Activated naive CD4-positive, alpha-beta T cell treated with anti-CD3 and anti-CD28 coated beads, Interleukin-2, amount 50 U/mL, for 16 hours (primary cell): ENCODE measurements around the gene SOX21.

Source experiments
- DNase-seq: peaks from one replicate; pipeline ENCODE4 v3.0.0-alpha.2; 2020

SOX21 gene

DNA sequence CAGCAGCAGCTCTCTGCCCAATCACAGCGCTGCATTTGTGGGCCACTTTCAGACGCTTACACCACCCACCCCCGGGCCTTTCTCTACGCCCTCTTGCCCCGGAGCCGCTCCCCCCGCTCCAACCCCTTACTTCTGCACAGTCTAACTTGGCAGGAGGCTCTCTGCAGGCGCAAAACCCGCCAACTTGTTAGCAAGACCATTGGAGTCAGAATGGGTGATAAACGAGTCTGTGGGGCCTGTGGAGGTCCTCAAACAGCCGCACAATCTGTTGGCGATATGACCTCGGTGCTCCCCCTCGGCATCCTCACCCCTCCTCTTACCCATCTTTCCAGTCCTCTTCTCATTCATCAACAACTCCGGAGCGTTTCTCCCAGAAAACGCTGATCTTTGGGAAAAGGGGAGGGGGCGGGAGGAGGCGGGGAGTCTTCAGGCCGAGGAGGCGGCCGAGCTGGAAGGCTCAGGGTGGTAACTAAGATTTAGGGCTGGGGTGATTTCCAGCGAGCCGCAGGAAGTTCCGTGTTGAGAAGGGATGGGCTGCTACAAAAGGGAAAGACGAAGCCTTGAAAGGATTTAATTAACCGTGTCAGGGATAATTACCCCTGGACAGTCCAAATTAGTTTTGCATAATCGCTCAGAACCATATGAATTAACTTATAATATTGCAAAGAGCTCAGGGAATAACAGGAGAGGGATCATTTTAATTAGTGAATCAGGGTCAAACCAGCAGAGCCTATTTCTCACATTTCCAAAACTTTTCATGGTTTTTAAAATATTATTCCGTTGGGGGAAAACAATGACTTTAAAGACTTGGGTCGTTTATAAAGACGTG lies 4.1 kb downstream of the SOX21 start:
- DNase-seq = no peak

DNA sequence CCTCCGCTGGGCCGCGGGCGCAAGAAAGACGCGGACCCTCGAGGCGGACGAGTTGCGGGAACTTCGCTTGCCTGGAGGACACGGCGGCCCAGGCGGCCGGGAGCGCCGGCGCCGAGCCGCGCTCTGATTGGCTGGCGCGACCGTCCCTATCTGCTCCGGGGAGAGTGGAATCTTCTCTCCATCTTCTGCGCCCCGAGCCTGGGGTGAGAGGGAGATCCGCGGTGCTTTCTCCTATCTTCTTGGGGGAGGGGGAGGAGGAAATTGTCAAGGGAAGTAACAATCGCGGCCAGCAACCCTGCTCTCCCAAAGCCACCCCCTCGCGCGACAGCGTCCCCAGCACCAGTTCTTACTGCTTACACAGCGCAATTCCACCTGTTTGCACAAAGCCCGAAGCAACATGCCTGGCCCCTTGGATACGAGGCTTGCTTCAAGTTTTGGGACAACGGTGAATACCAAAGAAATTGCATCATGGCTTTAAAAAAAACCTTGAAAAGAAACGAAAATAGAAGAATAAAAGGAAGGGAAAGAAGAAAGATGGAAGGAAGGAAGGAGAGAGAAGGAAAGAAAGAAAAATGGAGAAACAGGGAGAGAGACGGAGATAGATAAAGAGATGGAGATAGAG lies 4.8 kb downstream of the SOX21 start:
- DNase-seq = no peak

DNA sequence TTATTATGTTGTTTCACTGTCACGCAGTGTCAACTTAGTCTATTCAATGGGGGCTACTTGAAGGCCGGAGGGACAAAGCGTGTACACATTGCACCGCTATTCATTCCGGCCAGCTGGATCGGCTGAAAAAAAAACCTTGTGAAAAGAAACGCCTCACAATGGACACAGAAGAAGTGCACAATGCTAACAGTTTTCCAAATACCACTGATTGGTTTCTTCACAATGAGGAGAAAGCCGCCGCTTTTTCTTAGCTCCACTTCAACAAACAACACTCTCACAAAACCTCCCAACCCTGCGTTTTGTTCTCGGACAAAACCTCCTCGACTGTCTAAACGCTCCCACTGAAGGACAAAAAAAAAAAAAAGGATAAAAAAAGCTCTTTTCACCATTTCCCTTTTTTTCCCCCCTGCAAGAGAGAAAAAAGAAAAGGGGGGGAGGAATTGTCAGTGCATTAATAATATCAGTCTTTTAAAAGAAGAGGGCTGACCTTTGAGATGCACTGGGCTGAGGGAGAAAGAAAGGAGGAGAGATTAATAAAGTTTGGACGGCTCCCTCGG lies 5.4 kb downstream of the SOX21 start:
- DNase-seq = no peak

DNA sequence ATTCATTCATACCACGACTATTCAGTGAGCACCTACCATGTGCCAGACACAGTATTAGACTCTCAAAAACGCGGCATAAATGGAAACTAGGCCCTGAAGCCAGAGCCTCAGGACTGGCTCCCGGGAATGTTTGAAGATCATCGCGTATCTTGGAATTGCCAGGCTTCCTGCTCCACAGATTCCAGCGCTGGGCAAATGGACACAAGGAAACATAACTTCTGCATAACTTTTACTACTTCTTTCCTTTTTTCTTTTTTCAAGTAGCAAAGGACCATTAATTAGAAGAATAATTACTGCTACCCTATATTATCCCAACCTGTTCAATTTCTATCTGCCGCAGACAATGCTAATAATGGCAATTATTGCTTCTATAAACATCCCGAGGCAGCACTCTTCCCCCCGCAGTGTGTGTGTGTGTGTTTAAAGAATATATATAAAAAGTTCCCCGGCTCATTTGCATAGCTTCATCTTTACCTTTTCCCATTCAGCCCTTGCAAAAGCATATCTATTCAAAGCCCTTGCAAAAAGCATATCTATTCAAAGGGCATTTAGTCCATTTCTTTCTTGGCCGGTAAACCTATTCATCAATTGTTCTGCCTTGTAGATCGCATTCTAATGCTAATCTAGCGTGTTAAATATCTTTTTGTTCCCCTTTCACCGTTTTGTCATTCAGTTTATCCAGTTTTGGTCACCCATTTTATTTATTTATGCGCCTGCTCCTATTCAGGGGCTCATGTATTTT lies 6.1 kb downstream of the SOX21 start:
- DNase-seq = no peak

DNA sequence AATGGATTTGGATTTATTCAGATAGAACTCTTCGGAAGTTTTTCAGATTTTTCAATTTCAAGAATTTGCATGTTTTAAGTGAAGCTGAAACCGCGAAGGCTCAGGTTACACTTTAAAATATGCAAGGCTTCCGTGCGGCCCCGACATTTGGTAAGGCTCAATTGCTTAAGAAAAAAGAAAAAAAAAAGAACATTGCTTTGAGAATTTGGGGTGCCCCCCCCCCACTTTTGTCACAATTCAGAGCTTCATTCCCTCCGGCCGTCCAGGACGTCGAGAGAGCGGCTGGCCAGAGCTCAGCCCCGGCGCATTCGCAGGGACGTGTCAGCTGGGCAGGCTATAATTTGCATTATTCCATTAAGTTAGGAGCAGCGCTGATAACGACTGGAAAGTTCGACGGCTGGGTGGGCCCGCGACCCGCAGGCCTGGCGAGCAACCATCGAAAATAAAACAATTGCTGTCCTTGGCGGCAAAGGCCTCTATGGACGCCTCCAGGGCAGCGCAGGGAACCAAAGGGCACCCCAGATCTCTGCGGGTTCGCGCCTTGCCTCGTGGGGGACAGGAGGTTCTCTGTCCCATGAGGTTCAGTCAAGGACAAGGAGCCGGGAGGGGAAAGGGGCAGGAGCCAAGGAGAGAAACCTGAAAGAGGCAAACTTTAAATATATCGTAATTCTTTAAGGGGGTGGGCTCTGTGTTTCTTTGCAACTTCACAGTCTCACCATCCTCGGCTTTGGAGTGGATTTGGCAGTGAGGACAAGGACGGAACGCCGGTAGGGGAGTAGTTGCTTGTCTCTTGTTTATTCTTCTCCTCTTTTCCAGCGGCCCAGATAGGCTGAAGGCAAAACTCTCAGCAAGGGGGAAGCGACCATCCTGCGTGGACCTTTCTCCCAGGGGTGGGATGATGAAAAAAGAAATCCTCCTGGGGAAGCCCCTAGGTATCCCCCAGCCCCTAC lies 7.0 kb downstream of the SOX21 start:
- no peak for DNase-seq

DNA sequence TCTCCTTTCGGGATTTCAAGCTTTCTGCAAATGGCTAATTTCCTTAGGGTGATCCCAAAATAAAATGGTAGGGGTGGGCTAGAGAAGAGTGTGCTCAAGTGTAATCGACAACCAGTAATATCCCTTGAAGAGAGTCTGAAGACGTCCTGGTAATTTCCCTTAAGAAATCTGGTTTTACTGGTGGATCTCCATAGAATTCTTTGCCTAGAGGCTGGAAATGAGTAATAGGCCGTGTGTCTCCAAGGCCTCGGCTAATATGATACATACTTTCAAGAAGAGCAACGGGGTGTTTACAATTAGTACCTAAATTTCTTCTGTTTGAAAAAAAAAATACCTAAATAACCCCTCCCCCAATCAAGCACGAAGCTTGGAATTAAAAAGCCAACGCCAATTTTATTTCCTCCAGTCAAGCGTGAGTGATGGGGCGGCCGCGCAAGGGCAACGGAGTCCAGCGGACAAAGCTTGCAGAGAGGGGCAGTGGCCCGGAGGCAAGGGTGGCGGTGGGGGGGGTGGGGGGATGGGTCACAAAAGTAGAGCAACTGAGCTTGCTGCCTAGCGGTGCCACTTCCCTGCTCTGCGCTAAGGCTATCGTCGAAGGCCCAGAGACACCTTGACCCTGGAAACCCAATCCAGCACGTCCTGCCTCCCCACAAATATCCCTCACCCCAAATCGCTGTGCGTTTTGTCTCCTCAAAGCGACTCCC lies 7.8 kb downstream of the SOX21 start:
- no peak for DNase-seq

DNA sequence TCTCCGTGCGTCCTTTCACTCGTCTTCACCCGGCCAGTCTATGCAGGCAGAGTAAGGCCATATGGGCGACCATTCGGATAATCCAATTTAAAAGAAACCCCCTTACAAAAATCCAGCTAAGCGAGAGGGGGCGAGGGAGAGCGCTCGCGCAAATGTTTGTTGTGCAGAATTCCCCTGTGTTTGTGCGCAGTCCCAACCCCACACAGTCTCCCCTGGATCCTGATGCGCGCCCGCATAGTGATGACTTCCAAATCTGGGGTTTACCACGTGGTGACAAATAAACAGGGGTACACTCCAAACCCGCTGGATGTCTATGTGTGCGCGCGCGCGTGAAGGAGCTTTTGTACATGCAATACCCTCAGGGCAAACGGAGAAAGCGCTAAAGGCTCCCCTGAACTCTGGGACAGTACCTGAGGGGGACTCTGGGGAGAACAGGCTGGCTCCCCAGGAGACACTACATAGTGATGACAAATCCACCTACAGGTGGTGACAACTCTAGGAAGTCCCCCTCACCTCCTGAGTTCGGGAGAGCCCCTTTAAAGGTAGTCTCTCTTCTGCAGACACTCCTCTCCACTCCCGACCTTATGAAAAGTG lies 8.5 kb downstream of the SOX21 start:
- DNase-seq = no peak

DNA sequence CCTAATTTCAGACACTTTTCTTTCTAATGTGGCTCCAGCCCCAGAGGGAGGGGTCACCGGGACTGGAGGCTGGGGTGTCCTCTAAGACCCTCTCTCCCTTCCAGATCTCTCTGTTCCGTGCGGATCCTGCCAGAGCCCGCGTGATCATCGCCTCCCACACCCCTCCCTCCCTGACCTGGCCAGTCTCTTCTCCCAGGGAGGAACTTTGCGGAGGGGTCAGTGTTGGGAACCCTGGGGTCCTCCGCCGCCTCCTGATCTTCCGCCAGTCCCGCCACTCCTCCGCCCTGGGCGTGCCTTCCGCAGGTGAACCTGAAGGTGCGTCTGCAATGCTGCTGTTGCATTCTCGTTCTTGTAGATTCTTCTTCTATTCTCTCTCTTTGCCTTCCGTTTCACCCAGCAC lies 9.1 kb downstream of the SOX21 start:
- no peak for DNase-seq

DNA sequence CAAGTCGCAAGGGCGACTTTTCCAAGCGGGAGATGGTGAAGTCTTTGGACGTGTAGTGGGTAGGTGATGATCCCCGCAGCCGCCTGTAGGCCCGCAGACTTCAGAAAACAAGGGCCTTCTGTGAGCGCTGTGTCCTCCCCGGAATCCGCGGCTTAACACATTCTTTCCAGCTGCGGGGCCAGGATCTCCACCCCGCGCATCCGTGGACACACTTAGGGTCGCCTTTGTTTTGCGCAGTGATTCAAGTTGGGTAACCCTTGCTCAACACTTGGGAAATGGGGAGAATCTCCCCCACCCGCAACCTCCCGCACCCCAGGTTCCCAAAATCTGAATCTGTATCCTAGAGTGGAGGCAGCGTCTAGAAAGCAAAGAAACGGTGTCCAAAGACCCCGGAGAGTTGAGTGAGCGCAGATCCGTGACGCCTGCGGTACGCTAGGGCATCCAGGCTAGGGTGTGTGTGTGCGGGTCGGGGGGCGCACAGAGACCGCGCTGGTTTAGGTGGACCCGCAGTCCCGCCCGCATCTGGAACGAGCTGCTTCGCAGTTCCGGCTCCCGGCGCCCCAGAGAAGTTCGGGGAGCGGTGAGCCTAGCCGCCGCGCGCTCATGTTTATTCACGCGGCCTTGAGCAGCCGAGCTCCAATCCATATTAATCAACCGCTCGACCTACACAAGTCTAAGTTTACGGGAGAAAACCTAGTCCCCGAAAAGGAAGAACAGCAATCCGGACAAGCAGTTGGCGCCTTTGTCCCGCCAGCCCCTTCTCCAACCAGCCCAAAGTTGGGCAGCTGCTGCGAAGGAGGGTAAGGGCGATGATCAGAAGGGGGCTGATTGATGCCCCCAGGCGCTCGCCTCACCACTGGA lies 9.9 kb downstream of the SOX21 start:
- DNase-seq = no peak

DNA sequence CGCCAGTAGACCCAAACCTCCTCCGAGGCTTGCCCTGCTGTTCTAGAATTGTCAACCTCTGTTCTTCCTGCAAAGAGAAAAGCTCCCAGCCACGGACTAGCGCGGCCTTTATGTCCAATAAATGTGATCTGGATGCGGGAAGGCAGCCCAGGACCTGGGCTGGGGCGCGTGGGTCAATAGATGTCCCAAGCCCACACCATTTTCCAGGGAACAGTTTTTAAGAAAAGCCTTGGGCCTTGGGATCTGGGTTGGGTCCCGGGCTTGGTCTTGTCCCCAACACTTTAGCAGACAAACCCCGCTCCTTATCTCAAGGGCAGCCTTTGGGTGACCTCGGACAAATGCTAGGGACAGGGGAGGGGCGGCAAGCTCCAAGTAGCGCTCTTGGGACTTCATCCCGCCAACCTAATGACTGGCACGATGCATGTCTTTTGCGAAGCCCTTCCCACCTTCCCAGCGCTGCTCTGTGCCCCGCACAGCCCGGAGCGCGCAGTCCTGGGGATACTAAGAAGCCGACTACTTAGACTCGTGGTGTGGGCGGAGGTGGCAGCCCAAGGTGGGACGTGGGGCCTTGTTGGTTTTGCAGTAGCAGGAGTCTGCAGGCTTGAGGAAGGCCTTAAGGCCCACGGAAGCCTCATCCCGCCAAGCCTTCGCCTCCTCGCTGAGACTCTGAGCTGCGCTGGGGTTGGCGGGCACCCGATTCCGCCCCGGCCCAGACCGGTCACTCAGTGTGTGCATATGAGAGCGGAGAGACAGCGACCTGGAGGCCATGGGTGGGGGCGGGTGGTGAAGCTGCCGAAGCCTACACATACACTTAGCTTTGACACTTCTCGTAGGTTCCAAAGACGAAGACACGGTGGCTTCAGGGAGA lies 10.8 kb downstream of the SOX21 start:
- no peak for DNase-seq

DNA sequence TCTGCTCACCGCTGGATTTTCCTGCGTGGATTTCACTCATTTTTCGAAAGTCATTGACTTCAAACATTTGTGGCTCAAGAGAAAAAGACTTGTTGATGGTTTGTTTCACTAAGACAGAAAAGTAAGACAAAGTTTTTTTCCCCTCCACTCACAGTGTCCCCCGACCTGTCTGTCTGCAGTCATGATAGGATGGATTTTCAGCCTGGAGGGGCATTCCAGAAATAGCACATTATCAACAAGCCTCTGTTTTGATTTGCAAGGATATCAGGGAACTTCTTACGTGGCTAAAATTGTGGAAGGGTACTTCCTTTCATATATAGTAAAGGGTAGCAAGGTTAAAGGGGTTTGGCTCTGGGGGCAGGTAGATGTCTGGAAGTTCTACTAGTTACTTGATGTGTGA lies 11.8 kb downstream of the SOX21 start:
- DNase-seq = no peak

DNA sequence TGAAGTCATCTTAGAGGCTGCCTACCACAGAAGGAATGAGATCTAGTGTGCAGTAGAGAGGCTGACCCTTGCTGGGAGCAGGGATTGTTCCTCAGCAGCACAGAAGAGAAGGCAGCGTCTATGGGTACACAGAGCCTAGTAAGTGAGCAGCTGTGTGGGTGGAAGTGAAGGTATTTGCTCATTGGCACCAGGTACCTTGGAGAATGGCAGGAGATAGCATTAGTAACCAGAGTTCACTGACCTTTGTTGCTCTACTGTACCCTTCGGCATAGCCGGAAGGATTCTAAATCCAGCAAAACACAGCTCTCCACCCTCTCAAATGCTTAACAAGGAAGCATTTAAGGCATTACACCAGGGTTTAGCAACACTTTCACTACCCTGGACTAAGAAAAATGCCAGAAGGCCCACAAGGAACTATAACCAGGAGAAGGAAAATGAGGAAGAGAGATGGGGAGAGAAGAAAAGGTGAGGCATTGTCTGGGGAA lies 12.3 kb downstream of the SOX21 start:
- DNase-seq = no peak

DNA sequence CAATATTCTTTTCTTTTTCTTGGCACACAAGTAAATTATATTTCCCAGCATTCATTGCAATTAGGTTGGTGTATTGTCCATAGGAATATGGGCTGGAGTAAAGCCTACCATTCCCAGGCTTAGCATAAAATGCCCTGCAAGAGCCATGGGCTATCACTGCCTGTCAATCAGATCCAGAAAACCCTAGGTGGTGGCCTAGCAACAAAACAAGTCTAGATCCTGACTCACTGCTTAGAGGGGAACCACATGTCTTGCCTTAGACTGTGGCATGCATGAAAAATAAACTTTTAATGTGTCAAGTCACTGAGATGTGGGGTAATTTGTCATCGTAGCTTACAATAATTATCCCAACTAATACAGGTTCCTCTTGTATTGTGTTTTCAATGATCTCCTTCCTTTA lies 16.2 kb downstream of the SOX21 start:
- DNase-seq = no peak

DNA sequence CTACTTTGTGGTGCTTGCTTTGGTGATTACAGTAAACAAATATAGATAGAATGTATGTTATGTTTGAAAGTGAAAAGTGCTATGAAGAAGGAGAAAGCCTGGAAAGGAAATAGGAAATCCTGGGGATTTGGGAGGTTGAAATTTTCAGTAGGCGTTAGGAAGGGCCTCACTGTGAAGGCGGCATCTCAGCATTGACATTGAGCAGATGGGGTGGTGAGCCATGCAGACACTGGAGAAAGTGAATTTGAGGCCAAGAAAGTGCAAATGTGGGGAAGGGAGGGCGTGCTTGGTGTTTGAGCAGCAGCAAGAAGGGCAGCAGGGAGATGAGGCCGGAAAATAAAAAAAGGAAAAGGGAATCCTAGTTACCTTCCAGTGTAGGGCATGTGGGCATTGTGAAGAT lies 20.3 kb downstream of the SOX21 start:
- no peak for DNase-seq

DNA sequence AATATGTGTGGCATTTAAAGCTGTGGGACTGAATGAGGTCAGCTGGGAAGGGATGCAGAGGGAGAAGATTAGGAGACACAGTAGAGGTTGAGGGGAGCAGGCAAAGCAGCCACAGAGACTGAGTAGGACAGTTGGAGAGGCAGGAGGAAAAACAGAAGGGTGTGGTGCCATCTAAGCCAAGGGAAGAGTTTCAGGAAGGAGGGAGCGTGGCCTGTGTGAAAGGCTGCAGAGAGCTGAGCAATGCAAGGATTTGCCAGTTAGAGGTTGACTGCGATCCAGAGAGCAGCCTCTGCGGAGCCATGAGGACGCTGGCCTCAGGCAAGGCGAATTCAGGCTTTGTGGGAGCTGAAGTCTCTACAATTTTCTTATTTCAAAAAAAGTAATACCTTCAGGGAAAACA lies 28.9 kb downstream of the SOX21 start:
- no peak for DNase-seq

DNA sequence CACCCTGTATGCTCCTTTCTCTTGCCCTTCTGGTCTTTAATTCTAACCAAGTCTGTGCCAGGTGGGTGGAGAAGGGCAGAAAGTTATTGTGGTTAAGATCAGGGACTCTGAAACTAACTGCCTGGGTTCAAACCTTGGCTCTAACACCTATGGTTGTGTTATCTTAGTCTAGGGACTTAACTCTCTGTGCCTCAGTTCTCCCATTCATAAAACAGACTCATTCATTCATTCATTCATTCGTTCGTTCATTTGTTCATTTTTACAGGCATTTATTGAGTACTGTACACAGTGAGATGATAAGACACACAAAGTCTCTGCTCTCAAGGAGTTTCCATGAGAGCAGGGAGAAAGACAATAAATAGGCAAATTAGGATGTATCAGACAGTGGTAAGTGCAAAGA lies 30.1 kb downstream of the SOX21 start:
- DNase-seq = no peak

DNA sequence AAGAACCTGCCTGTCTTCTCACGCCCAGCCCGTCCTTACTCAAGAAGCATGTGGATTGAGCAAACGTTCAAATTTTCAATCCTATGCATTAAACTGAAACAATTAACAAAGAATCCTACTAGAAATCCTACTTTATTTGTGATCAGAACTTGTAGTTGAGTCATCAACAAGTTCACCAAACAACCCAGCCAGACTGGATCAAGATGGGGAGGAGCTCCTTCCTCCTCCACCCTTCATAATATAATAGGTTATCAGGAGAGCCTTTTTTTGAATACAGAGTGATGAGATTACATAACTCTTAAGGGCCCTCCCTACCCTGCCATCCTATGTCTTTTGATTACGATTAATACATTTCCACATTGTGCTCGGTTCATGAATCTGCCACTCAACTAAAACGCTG lies 32.7 kb downstream of the SOX21 start:
- no peak for DNase-seq

DNA sequence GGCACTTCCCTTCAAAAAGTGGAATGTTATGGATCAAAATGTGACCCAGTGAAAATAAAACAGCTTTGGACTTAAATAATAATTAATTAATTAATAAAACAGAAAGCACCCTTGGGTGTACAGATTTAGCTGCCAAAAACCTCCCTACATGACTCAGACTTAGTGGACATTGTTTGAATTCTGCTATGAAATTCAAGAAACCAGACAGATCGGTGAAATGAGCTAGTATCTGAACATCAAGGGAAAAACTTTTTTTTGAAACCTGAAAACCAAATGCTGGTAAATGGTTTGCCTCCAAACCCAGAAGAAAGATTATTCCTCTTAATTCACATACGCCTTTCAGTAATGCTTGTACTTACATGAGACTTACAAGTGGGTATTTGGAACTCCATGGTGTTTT lies 33.5 kb downstream of the SOX21 start:
- no peak for DNase-seq

DNA sequence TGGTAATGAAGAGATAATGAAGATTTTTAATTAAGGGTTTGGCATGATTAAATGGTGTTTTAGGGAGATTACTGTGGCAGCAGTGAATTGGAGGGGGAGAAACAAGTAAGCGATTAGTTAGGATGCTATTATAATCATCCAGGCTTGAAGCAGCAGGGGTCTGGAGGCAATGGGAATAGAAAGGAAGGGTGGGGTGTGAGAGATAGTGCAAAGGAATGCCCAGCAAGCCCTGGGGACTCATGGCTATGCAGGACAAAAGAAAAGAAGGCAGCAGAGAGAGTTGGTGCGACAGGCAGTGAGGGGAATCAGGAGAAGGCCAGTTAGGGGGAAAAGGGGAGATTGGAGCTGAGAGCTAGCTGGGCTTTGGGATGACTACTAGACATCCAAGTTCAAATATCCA lies 34.5 kb downstream of the SOX21 start:
- DNase-seq = no peak
